Measurements from ENCODE around the gene STK11. TPM values are rescaled to one million over a fixed set of nuclear protein-coding genes. Genes with fewer than 3 reads are reported as not detected.

Gene STK11
- total RNA-seq, 4 donors from 2014 or later: 62.5 to 76.9 (median 66.4) TPM

DNA sequence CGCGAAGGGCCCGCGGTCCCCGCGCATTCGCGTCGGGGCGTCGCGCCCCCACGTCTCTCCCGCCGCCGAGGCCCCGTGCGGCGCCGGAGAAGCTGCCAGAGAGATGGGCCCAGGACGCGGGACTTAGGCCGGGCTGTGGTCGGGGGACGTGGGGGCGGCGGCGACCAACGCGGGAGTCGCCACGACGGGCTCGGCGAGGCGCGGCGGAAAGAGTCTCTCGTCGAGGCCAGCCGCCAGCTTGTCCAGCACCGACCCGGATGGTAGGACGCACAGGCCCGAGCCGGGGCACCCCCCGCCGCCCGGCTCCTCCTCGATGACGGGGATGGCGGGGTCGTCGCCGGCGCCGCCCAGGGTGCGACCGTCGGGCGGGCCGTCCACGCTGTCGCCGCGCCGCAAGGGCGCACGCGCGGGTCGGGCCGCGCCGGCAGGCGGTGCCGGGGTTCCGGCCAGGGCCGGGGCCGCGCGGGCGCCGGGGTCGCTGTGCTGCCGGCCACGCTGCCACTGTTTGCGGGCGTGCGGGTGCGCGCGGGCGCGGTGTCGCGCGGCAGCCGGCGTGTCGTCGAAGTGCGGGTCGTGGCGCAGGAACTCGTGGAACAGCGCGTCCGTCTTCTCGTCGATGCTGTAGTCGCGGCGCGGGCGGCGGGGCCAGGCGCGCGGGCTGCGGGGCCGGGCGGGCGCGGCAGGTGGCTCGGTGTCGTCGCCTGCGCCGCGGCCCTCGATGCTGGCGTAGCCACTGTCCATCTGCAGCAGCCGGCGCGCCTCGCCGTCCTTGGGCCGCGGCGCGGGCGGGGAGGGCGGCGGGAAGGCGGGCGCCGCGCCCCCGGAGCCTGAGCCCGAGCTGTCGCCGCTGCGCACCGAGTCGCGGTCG is 23.7 kb downstream of the STK11 start:
- WGBS: 97% methylated on average over 90 of the region's 158 CpGs

DNA sequence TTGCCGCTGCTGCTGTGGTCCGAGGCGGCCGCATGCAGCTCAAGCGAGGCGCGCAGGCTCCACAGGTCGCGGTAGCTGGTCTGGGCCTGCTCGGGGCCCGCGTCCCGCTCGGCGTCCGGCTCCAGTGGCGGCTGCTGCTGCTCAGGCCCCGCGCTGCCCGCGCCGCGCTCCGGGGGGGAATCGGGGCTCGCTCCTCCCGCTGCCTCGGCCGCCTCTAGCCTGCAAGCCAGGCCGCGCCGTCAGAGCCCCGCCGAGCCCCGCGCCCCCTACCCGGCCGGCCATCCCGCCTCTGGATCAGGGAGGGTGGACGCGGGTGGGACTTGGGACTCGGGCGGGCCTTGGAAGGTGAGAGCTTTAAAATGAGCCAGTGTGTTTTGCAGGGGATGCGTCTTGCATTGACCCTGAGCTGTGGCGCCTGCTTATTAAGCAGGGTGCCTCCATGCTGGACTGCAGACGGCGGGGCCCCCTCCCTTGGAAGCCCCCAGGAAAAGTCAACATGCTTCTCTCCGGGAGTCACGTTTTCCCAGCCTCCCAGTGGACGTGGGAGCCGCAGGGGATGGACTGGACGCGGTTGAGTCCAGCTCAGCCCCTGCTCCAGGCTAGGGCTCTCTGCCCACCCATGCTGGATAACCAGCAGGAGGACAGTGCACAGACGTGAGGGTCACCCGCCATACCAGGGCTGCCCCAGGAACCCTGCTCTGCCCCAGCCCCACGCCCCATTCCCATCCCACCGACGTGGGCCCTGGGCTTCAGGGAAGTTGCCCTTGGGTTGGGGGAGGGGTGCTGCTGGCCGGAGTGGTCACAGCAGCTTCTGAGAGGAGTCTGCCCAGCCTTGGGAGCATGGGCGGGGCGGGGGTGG is 24.6 kb downstream of the STK11 start:
- DNase-seq (ENCODE audit: low spot score in 2 of 2): no peak
- Histone ChIP-seq H3K27me3 (no peaks in the 10 kb centered on the region), H3K4me1 (peaks cover 22% of the 10 kb centered on the region), H3K9me3 (no peaks in the 10 kb centered on the region), H3K4me3 (no peak overlapping the region), H3K36me3 (peaks cover 36% of the 10 kb centered on the region), H3K27ac (no peak overlapping the region)
- TF ChIP-seq, protein P1, sequence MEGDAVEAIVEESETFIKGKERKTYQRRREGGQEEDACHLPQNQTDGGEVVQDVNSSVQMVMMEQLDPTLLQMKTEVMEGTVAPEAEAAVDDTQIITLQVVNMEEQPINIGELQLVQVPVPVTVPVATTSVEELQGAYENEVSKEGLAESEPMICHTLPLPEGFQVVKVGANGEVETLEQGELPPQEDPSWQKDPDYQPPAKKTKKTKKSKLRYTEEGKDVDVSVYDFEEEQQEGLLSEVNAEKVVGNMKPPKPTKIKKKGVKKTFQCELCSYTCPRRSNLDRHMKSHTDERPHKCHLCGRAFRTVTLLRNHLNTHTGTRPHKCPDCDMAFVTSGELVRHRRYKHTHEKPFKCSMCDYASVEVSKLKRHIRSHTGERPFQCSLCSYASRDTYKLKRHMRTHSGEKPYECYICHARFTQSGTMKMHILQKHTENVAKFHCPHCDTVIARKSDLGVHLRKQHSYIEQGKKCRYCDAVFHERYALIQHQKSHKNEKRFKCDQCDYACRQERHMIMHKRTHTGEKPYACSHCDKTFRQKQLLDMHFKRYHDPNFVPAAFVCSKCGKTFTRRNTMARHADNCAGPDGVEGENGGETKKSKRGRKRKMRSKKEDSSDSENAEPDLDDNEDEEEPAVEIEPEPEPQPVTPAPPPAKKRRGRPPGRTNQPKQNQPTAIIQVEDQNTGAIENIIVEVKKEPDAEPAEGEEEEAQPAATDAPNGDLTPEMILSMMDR (IDR thresholded peaks at IDR 0.05): no peak
- TF ChIP-seq POLR2AphosphoS5 (IDR thresholded peaks at IDR 0.05) (no peak), EP300 (IDR thresholded peaks at IDR 0.05) (no peak), POLR2A (IDR thresholded peaks at IDR 0.05) (no peak)
- WGBS: 74% methylated on average over 6 of the region's 61 CpGs

More for the DNA sequence above, 23.7 kb downstream of the STK11 start:
- no peak for DNase-seq (ENCODE audit: low spot score in 2 of 2)
- peaks cover 22% of the 10 kb centered on the region for H3K4me1 ChIP-seq
- H3K4me3 ChIP-seq: no peak overlapping the region
- no peak overlapping the region for H3K27ac ChIP-seq
- H3K27me3 ChIP-seq: no peaks in the 10 kb centered on the region
- H3K36me3 ChIP-seq: peaks cover 45% of the 10 kb centered on the region
- TF ChIP-seq POLR2AphosphoS5 (IDR thresholded peaks at IDR 0.05) (no peak), POLR2A (IDR thresholded peaks at IDR 0.05) (no peak), EP300 (IDR thresholded peaks at IDR 0.05) (no peak)
- TF ChIP-seq, protein P1 (IDR thresholded peaks at IDR 0.05): no peak
- no peaks in the 10 kb centered on the region for H3K9me3 ChIP-seq

DNA sequence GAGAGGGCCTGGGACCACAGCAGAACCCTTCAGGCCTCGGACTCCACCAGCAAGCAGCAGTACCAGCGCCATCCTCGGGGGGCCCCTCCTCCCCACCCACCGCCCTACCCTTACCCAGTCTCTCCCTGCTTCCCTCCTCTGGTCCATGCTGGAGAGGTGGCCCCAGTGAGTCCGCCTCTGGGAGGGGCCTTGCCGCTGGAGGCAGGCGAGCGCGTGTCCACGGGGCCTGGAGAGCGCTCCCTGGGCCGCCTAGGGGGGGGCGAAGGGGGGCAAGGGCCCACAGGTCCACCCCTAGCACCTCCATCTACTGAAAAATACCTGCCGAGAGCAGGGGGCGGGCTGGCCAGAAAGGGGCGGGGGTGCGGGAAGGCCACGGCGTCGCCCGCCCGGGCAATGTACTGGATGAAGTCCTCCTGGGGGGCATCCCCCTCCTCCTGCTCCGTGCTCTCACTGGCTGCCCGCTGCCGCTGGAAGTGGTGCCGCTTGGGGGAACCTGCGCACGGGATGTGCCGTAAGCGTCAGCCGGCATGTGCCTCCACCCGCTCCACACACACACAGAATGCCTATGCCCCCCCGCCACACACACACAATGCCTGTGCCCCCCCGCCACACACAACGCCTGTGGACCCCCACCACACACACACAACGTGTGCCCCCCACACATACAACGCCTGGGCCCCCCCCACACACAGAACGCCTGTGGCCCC is 25.4 kb downstream of the STK11 start:
- DNase-seq (ENCODE audit: low spot score in 2 of 2): no peak
- TF ChIP-seq EP300 (IDR thresholded peaks at IDR 0.05): no peak
- TF ChIP-seq POLR2A (IDR thresholded peaks at IDR 0.05): no peak
- TF ChIP-seq, protein P1 (IDR thresholded peaks at IDR 0.05): no peak
- TF ChIP-seq POLR2AphosphoS5 (IDR thresholded peaks at IDR 0.05): no peak
- H3K9me3 ChIP-seq: no peaks in the 10 kb centered on the region
- H3K4me3 ChIP-seq: no peak overlapping the region
- H3K27me3 ChIP-seq: no peaks in the 10 kb centered on the region
- no peak overlapping the region for H3K27ac ChIP-seq
- H3K4me1 ChIP-seq: peaks cover 23% of the 10 kb centered on the region
- whole genome bisulfite sequencing: 80% methylated on average over 4 of the region's 38 CpGs
- peaks cover 28% of the 10 kb centered on the region for H3K36me3 ChIP-seq

DNA sequence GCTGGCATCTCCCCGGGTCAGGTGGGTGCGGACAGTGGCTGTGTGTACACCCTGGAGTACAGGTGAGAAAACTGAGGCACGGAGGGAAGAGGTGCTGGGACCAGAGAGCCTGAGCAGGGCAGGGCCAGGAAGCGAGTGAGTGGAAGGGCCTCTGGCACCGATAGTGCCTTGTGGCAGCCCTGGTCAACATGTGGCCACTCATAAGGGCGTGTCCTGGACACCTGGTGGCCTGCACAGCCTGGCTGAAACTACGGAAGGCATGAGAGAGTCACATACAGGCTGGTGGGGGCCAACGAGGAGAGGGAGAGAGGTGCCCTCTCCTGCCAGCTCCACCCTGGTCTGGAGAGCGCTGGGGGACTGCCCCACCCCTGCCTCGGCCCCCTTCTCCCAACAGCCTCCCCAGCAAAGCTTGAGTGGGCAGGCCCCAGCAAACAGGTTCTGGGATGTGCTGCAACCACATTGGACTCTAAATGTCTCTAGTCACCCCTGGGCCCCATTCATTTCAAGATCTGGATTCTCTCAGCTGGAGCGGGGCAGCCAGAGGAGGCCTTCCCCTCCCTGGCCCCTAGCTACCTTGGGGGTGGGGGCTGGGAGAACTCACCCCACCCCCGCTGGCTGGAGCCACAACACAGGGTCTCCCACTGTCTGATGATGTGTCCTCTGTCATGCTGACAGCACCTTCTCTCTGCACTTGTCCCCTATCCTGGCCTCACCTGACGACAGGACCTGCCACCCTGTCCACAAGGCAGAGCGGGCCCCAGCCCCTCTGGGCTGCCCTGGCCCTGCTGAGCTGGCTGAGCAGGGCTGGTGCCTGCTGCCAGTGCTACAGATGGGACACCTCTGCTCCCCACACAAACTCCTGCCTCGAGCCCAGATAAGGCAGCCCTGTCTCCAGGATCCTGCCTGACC is 26.4 kb downstream of the STK11 start:
- Histone ChIP-seq H3K9me3 (no peaks in the 10 kb centered on the region), H3K36me3 (peaks cover 18% of the 10 kb centered on the region), H3K27me3 (peaks cover 2% of the 10 kb centered on the region), H3K4me3 (no peak overlapping the region), H3K27ac (no peak overlapping the region), H3K4me1 (peaks cover 33% of the 10 kb centered on the region)
- TF ChIP-seq EP300 (IDR thresholded peaks at IDR 0.05) (no peak), POLR2A (IDR thresholded peaks at IDR 0.05) (no peak), POLR2AphosphoS5 (IDR thresholded peaks at IDR 0.05) (no peak)
- TF ChIP-seq, protein P1 (IDR thresholded peaks at IDR 0.05): no peak
- 69% methylated on average over 9 of the region's 15 CpGs for WGBS
- DNase-seq (ENCODE audit: low spot score in 2 of 2): no peak

All from suprapubic skin (tissue), 4 donors.